Neural cell (in vitro differentiated cells): ENCODE measurements around the gene ADAMTS17. TPM values are rescaled to one million over a fixed set of nuclear protein-coding genes. Genes with fewer than 3 reads are reported as not detected.

Source experiments
- H2AFZ ChIP-seq: fragments of 200-600, 300-800 bp; sonication (generic), shearing (Covaris generic); 2 replicates; pipeline ENCODE4 v1.6.0; 2014; ENCODE audit warnings: low read depth, mild to moderate bottlenecking, antibody characterized with exemption, low read length, moderate library complexity
- H3F3A ChIP-seq: fragments of 200-600 bp; shearing (Covaris generic); 2 replicates; pipeline ENCODE4 v1.6.1; 2016; ENCODE audit warnings: mild to moderate bottlenecking, moderate library complexity, mixed read lengths, antibody characterized with exemption, low read length; ENCODE audit not compliant: insufficient read depth, poor library complexity, severe bottlenecking
- H3K27ac ChIP-seq: fragments of 200-600, 300-800 bp; sonication (generic), shearing (Covaris generic); 2 replicates; pipeline ENCODE4 v1.5.1; 2014; ENCODE audit warnings: mild to moderate bottlenecking, low read length, moderate library complexity
- H3K27me3 ChIP-seq: fragments of 300-800, 200-600 bp; sonication (generic), shearing (Covaris generic); 2 replicates; pipeline ENCODE4 v1.6.0; 2014; ENCODE audit warnings: mild to moderate bottlenecking, low read depth, low read length, moderate library complexity; ENCODE audit not compliant: insufficient read depth
- H3K36me3 ChIP-seq: fragments of 300-800, 200-600 bp; sonication (generic), shearing (Covaris generic); 2 replicates; pipeline ENCODE4 v1.5.1; 2014; ENCODE audit warnings: mild to moderate bottlenecking, antibody characterized with exemption, low read length, moderate library complexity; ENCODE audit not compliant: insufficient read depth
- H3K4me2 ChIP-seq: fragments of 300-800, 200-600 bp; sonication (generic), shearing (Covaris generic); 2 replicates; pipeline ENCODE4 v1.6.0; 2014; ENCODE audit warnings: mild to moderate bottlenecking, low read length
- H3K4me3 ChIP-seq: fragments of 300-800, 200-600 bp; sonication (generic), shearing (Covaris generic); 2 replicates; pipeline ENCODE4 v1.5.1; 2014; ENCODE audit warnings: mild to moderate bottlenecking, low read length, moderate library complexity
- H3K79me2 ChIP-seq: fragments of 200-600 bp; shearing (Covaris generic); replicated peaks from 2 replicates; pipeline ENCODE4 v1.6.0; 2014; ENCODE audit warnings: mild to moderate bottlenecking, low read length, moderate library complexity; ENCODE audit not compliant: insufficient read depth
- H3K9ac ChIP-seq: fragments of 300-800, 200-600 bp; sonication (generic), shearing (Covaris generic); 2 replicates; pipeline ENCODE4 v1.6.1; 2016; ENCODE audit warnings: mild to moderate bottlenecking, low read length, mixed read lengths
- H3K9me2 ChIP-seq: fragments of 200-600 bp; shearing (Covaris generic); 2 replicates; pipeline ENCODE4 v1.6.1; 2016; ENCODE audit warnings: mild to moderate bottlenecking, low read length, mixed read lengths; ENCODE audit not compliant: insufficient read depth
- H3K9me3 ChIP-seq: fragments of 200-600, 300-800 bp; sonication (generic), shearing (Covaris generic); 2 replicates; pipeline ENCODE4 v1.6.1; 2016; ENCODE audit warnings: mild to moderate bottlenecking, mixed run types, low read length, moderate library complexity, mixed read lengths
- H4K20me1 ChIP-seq: fragments of 200-600 bp; shearing (Covaris generic); 2 replicates; pipeline ENCODE4 v1.6.1; 2016; ENCODE audit warnings: mild to moderate bottlenecking, mixed run types; ENCODE audit not compliant: insufficient read depth
- EP300 ChIP-seq: fragments of 450-650 bp; conservative IDR thresholded peaks from 2 replicates; pipeline ENCODE4 v1.6.1; 2014; ENCODE audit warnings: antibody characterized with exemption, mild to moderate bottlenecking, moderate library complexity; ENCODE audit not compliant: poor library complexity, severe bottlenecking
- EZH2 ChIP-seq: fragments of 200-600, 300-800 bp; shearing (Covaris generic), sonication (generic); IDR thresholded peaks from 2 replicates; pipeline ENCODE4 v1.6.1; 2014; ENCODE audit warnings: antibody characterized with exemption, low read length, borderline replicate concordance, mild to moderate bottlenecking; ENCODE audit not compliant: insufficient read depth, poor library complexity, severe bottlenecking
- MXI1 ChIP-seq: fragments of 450-650 bp; conservative IDR thresholded peaks from 2 replicates; pipeline ENCODE4 v1.6.1; 2014; ENCODE audit warnings: antibody characterized with exemption, mild to moderate bottlenecking; ENCODE audit not compliant: poor library complexity, severe bottlenecking
- POLR2AphosphoS5 ChIP-seq: IDR thresholded peaks from 2 replicates; pipeline ENCODE4 v1.6.1; 2012
- RAD21 ChIP-seq: fragments of 450-650 bp; conservative IDR thresholded peaks from 2 replicates; pipeline ENCODE4 v1.6.1; 2014; ENCODE audit warnings: antibody characterized with exemption, mild to moderate bottlenecking, moderate library complexity
- SMC3 ChIP-seq: fragments of 450-650 bp; conservative IDR thresholded peaks from 2 replicates; pipeline ENCODE4 v1.6.1; 2014; ENCODE audit warnings: antibody characterized with exemption, mild to moderate bottlenecking, moderate library complexity; ENCODE audit not compliant: poor library complexity
- TAF1 ChIP-seq: IDR thresholded peaks from 2 replicates; pipeline ENCODE4 v1.6.1; 2012; ENCODE audit warnings: low read depth
- polyA plus RNA-seq: library from polyadenylated mRNA; depleted of rRNA; stranded (reverse); fragments of >200 nt; gene quantifications from 2 replicates; pipeline ENCODE4 v1.2.3, GENCODE V29; 2014
- TF ChIP-seq, protein P1 (sequence below): fragments of 450-650 bp; IDR thresholded peaks from 2 replicates; pipeline ENCODE4 v1.5.1; 2014; ENCODE audit warnings: antibody characterized with exemption, mild to moderate bottlenecking, moderate library complexity; ENCODE audit not compliant: poor library complexity, severe bottlenecking
- TF ChIP-seq, protein P2 (sequence below): IDR thresholded peaks from 2 replicates; pipeline ENCODE4 v1.6.1; 2012; ENCODE audit warnings: borderline replicate concordance

The ADAMTS17 gene
- polyA plus RNA-seq, 1 donor from 2014 or later = 0.04 TPM

DNA sequence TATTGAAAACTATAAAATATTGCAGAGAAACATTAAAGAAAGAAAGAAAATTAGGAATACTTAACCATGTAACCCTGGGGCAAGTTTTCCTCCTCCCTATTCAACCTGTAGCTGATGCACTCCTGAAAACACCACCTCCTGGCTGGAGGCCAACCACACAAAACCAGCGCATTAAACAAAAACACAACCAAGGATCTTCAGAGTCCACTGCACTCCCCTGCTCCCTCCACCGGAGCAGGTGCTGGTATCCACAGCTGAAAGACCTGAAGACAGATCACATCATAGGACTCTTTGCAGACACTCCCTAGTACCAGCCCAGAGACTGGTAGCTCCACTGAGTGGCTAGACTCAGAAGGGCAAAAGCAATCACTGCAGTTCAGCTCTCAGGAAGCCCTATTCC is 13.6 kb upstream of the ADAMTS17 start:
- H2AFZ ChIP-seq = no peak overlapping the region
- H3K9me2 ChIP-seq = no peaks in the 10 kb centered on the region
- no peak overlapping the region for H3K27ac ChIP-seq
- TF ChIP-seq, protein P1, sequence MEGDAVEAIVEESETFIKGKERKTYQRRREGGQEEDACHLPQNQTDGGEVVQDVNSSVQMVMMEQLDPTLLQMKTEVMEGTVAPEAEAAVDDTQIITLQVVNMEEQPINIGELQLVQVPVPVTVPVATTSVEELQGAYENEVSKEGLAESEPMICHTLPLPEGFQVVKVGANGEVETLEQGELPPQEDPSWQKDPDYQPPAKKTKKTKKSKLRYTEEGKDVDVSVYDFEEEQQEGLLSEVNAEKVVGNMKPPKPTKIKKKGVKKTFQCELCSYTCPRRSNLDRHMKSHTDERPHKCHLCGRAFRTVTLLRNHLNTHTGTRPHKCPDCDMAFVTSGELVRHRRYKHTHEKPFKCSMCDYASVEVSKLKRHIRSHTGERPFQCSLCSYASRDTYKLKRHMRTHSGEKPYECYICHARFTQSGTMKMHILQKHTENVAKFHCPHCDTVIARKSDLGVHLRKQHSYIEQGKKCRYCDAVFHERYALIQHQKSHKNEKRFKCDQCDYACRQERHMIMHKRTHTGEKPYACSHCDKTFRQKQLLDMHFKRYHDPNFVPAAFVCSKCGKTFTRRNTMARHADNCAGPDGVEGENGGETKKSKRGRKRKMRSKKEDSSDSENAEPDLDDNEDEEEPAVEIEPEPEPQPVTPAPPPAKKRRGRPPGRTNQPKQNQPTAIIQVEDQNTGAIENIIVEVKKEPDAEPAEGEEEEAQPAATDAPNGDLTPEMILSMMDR = no peak
- no peak for TF ChIP-seq EZH2
- TF ChIP-seq, protein P2, sequence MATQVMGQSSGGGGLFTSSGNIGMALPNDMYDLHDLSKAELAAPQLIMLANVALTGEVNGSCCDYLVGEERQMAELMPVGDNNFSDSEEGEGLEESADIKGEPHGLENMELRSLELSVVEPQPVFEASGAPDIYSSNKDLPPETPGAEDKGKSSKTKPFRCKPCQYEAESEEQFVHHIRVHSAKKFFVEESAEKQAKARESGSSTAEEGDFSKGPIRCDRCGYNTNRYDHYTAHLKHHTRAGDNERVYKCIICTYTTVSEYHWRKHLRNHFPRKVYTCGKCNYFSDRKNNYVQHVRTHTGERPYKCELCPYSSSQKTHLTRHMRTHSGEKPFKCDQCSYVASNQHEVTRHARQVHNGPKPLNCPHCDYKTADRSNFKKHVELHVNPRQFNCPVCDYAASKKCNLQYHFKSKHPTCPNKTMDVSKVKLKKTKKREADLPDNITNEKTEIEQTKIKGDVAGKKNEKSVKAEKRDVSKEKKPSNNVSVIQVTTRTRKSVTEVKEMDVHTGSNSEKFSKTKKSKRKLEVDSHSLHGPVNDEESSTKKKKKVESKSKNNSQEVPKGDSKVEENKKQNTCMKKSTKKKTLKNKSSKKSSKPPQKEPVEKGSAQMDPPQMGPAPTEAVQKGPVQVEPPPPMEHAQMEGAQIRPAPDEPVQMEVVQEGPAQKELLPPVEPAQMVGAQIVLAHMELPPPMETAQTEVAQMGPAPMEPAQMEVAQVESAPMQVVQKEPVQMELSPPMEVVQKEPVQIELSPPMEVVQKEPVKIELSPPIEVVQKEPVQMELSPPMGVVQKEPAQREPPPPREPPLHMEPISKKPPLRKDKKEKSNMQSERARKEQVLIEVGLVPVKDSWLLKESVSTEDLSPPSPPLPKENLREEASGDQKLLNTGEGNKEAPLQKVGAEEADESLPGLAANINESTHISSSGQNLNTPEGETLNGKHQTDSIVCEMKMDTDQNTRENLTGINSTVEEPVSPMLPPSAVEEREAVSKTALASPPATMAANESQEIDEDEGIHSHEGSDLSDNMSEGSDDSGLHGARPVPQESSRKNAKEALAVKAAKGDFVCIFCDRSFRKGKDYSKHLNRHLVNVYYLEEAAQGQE = no peak
- TF ChIP-seq TAF1 = no peak
- no peak for TF ChIP-seq EP300
- TF ChIP-seq MXI1 = no peak
- no peaks in the 10 kb centered on the region for H3F3A ChIP-seq
- no peak overlapping the region for H3K9ac ChIP-seq
- H3K27me3 ChIP-seq = no peaks in the 10 kb centered on the region
- no peaks in the 10 kb centered on the region for H3K36me3 ChIP-seq
- H3K4me2 ChIP-seq = no peak overlapping the region
- H4K20me1 ChIP-seq = no peaks in the 10 kb centered on the region
- H3K4me3 ChIP-seq = no peak overlapping the region
- no peaks in the 10 kb centered on the region for H3K9me3 ChIP-seq
- H3K79me2 ChIP-seq = no peaks in the 10 kb centered on the region

DNA sequence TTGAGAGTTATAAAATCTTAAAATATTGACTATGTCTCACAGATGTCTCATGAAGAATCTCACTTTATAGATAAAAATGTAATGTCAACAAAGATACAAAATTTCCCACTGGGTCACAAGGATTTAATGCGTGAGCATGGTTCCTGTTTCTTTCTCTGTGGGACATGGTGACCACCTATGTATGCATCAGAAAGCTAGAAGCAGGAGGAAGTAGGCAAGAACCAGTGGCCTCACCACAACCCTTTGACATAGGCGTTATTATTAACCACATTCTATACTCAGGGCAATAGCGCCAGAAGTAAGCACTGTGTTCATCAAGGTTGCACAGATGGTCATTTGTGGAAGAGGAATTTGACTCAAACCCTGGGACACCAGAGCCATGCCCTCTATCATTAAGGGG is 11.7 kb upstream of the ADAMTS17 start:
- Histone ChIP-seq H3K4me2 (no peak overlapping the region), H3K9ac (no peak overlapping the region), H3K27ac (no peak overlapping the region), H3K27me3 (no peaks in the 10 kb centered on the region), H3F3A (no peaks in the 10 kb centered on the region), H3K9me3 (no peaks in the 10 kb centered on the region), H3K36me3 (no peaks in the 10 kb centered on the region), H3K9me2 (no peaks in the 10 kb centered on the region), H4K20me1 (no peaks in the 10 kb centered on the region), H3K4me3 (no peak overlapping the region), H3K79me2 (no peaks in the 10 kb centered on the region), H2AFZ (no peak overlapping the region)
- TF ChIP-seq MXI1 (no peak), POLR2AphosphoS5 (no peak), TAF1 (no peak), RAD21 (no peak), SMC3 (no peak), EP300 (no peak)
- TF ChIP-seq, protein P2 = no peak
- TF ChIP-seq, protein P1 = no peak
